ENCODE results near the gene PLCB4. TPM values are rescaled to one million over a fixed set of nuclear protein-coding genes. Genes with fewer than 3 reads are reported as not detected.

Gene PLCB4
- total RNA-seq, 1 experiment from 2014 or later = 12.6 TPM

DNA sequence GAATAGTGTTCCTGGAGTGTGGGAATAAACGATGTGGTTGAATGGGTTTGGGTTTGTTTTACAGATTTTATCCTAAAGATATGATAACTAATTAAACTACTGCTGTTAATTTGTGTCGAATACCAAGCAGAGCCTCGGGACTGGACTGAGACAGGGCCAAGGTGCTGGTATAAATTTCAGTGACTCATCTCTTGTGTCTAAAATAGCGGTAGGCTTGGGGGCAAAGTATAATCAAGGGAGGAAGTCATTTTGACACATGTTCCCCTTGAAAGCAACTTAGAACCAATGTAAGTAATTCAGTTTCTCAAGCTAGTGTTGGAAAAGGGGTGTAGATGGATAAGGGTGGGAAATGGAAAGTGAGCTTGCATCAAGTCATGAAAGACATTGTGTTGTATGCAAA is 108.4 kb downstream of the PLCB4 start (continued):
- TF ChIP-seq, protein P1, sequence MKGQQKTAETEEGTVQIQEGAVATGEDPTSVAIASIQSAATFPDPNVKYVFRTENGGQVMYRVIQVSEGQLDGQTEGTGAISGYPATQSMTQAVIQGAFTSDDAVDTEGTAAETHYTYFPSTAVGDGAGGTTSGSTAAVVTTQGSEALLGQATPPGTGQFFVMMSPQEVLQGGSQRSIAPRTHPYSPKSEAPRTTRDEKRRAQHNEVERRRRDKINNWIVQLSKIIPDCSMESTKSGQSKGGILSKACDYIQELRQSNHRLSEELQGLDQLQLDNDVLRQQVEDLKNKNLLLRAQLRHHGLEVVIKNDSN (CRISPR knock-in tag; IDR thresholded peaks at IDR 0.05) = no peak
- no peak for TF ChIP-seq TEAD4 (CRISPR knock-in tag; IDR thresholded peaks at IDR 0.05)
- TF ChIP-seq ZNF121 (CRISPR knock-in tag; IDR thresholded peaks at IDR 0.05) = no peak
- no peak for TF ChIP-seq NFYB (CRISPR knock-in tag; conservative IDR thresholded peaks at IDR 0.05; ENCODE audit: low read depth)
- TF ChIP-seq KAT7 (CRISPR knock-in tag; IDR thresholded peaks at IDR 0.05; ENCODE audit: borderline replicate concordance) = no peak
- no peak for TF ChIP-seq NFATC4 (CRISPR knock-in tag; IDR thresholded peaks at IDR 0.05)

GRCh38 chr20:9179193-9179802 is 110.4 kb downstream of the PLCB4 start:
- peaks cover 20% of the 10 kb centered on the region for H3K9me3 Mint-ChIP-seq
- POLR2A ChIA-PET = interaction anchor here (0.5 kb wide), 1 partner anchor 30 kb away, joined by 5 read pairs; no protein-coding TSS in a partner anchor
- H3K27me3 Mint-ChIP-seq (ENCODE audit: low read depth) = no peaks in the 10 kb centered on the region
- DNase-seq (ENCODE audit: low spot score) (no peak), ATAC-seq (peak; percentile 55)
- CTCF ChIA-PET = interaction anchor here (1.3 kb wide), 1 partner anchor 325 kb away, joined by 3 read pairs; no protein-coding TSS in a partner anchor
- H3K27ac Mint-ChIP-seq = peak overlapping the region; percentile 72; the same call in 1 of the 2 replicates
- peaks cover 32% of the 10 kb centered on the region for H3K4me1 Mint-ChIP-seq
- no peak overlapping the region for H3K4me3 Mint-ChIP-seq
- TF ChIP-seq, protein P2, sequence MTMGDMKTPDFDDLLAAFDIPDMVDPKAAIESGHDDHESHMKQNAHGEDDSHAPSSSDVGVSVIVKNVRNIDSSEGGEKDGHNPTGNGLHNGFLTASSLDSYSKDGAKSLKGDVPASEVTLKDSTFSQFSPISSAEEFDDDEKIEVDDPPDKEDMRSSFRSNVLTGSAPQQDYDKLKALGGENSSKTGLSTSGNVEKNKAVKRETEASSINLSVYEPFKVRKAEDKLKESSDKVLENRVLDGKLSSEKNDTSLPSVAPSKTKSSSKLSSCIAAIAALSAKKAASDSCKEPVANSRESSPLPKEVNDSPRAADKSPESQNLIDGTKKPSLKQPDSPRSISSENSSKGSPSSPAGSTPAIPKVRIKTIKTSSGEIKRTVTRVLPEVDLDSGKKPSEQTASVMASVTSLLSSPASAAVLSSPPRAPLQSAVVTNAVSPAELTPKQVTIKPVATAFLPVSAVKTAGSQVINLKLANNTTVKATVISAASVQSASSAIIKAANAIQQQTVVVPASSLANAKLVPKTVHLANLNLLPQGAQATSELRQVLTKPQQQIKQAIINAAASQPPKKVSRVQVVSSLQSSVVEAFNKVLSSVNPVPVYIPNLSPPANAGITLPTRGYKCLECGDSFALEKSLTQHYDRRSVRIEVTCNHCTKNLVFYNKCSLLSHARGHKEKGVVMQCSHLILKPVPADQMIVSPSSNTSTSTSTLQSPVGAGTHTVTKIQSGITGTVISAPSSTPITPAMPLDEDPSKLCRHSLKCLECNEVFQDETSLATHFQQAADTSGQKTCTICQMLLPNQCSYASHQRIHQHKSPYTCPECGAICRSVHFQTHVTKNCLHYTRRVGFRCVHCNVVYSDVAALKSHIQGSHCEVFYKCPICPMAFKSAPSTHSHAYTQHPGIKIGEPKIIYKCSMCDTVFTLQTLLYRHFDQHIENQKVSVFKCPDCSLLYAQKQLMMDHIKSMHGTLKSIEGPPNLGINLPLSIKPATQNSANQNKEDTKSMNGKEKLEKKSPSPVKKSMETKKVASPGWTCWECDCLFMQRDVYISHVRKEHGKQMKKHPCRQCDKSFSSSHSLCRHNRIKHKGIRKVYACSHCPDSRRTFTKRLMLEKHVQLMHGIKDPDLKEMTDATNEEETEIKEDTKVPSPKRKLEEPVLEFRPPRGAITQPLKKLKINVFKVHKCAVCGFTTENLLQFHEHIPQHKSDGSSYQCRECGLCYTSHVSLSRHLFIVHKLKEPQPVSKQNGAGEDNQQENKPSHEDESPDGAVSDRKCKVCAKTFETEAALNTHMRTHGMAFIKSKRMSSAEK (CRISPR knock-in tag; IDR thresholded peaks at IDR 0.05; ENCODE audit: borderline replicate concordance) = 0 out of 2 replicates have a peak, but pooled peaks have one; percentile 28
- TF ChIP-seq, protein P3, sequence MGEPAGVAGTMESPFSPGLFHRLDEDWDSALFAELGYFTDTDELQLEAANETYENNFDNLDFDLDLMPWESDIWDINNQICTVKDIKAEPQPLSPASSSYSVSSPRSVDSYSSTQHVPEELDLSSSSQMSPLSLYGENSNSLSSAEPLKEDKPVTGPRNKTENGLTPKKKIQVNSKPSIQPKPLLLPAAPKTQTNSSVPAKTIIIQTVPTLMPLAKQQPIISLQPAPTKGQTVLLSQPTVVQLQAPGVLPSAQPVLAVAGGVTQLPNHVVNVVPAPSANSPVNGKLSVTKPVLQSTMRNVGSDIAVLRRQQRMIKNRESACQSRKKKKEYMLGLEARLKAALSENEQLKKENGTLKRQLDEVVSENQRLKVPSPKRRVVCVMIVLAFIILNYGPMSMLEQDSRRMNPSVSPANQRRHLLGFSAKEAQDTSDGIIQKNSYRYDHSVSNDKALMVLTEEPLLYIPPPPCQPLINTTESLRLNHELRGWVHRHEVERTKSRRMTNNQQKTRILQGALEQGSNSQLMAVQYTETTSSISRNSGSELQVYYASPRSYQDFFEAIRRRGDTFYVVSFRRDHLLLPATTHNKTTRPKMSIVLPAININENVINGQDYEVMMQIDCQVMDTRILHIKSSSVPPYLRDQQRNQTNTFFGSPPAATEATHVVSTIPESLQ (CRISPR knock-in tag; IDR thresholded peaks at IDR 0.05) = no peak
- peaks cover 4% of the 10 kb centered on the region; the same call in 1 of the 2 replicates for H3K36me3 Mint-ChIP-seq

GRCh38 chr20:9179867-9180266 is 111.0 kb downstream of the PLCB4 start:
- DNase-seq (ENCODE audit: low spot score) = no peak
- Mint-ChIP-seq H3K36me3 (peaks cover 4% of the 10 kb centered on the region; the same call in 1 of the 2 replicates), H3K27me3 (ENCODE audit: low read depth) (no peaks in the 10 kb centered on the region), H3K9me3 (peaks cover 20% of the 10 kb centered on the region), H3K4me1 (peaks cover 32% of the 10 kb centered on the region), H3K4me3 (no peak overlapping the region), H3K27ac (peak overlapping the region; percentile 72)
- POLR2A ChIA-PET = interaction anchor here (0.5 kb wide), 1 partner anchor 30 kb away, joined by 5 read pairs; no protein-coding TSS in a partner anchor
- ATAC-seq = no peak
- CTCF ChIA-PET = interaction anchor here (1.1 to 1.3 kb wide), 2 partner anchors 326 to 367 kb away, joined by 3 read pairs; no protein-coding TSS in a partner anchor
- TF ChIP-seq ARID4B (CRISPR knock-in tag; IDR thresholded peaks at IDR 0.05; ENCODE audit: borderline replicate concordance) (no peak), E2F4 (CRISPR knock-in tag; IDR thresholded peaks at IDR 0.05; ENCODE audit: borderline replicate concordance, low read depth) (no peak), ZBTB21 (CRISPR knock-in tag; IDR thresholded peaks at IDR 0.05; ENCODE audit: borderline replicate concordance) (no peak), ATF1 (CRISPR knock-in tag; IDR thresholded peaks at IDR 0.05) (no peak), ESRRA (CRISPR knock-in tag; IDR thresholded peaks at IDR 0.05; ENCODE audit: borderline replicate concordance) (no peak), TCF7 (CRISPR knock-in tag; IDR thresholded peaks at IDR 0.05; ENCODE audit: low read depth) (no peak)
- TF ChIP-seq, protein P4, sequence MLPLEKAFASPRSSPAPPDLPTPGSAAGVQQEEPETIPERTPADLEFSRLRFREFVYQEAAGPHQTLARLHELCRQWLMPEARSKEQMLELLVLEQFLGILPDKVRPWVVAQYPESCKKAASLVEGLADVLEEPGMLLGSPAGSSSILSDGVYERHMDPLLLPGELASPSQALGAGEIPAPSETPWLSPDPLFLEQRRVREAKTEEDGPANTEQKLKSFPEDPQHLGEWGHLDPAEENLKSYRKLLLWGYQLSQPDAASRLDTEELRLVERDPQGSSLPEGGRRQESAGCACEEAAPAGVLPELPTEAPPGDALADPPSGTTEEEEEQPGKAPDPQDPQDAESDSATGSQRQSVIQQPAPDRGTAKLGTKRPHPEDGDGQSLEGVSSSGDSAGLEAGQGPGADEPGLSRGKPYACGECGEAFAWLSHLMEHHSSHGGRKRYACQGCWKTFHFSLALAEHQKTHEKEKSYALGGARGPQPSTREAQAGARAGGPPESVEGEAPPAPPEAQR (CRISPR knock-in tag; IDR thresholded peaks at IDR 0.05) = no peak
- TF ChIP-seq, protein P5, sequence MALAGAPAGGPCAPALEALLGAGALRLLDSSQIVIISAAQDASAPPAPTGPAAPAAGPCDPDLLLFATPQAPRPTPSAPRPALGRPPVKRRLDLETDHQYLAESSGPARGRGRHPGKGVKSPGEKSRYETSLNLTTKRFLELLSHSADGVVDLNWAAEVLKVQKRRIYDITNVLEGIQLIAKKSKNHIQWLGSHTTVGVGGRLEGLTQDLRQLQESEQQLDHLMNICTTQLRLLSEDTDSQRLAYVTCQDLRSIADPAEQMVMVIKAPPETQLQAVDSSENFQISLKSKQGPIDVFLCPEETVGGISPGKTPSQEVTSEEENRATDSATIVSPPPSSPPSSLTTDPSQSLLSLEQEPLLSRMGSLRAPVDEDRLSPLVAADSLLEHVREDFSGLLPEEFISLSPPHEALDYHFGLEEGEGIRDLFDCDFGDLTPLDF (CRISPR knock-in tag; IDR thresholded peaks at IDR 0.05) = no peak

All from WTC11 (cell line).